GM12878 (cell line): ENCODE results near the gene L3MBTL1. TPM values are rescaled to one million over a fixed set of nuclear protein-coding genes. Genes with fewer than 3 reads are reported as not detected.

Source experiments
- ATAC-seq: fragments of 200-7000 bp; cut with Tn5 transposase; 3 replicates; pipeline ENCODE4 v1.9.1; 2020; ENCODE audit warnings: mild to moderate bottlenecking, moderate library complexity
- BruUV-seq: library from RNA; stranded (reverse); fragments of 400-500 nt; replicated peaks from 2 replicates; lab custom pipeline; 2021; lab: Mats Ljungman, UMichigan
- CTCF ChIA-PET: fragments of 300-600 bp; sonication (Branson Sonifier 250); formaldehyde crosslinking; extraction: SDS; loops from one replicate; lab custom pipeline; 2021; ENCODE audit warnings: inconsistent platforms; lab: Yijun Ruan, JAX
- POLR2A ChIA-PET: fragments of 350-600 bp; formaldehyde crosslinking; extraction: SDS; loops from one replicate; lab custom pipeline; 2021; ENCODE audit warnings: inconsistent platforms; lab: Charles Lee
- RAD21 ChIA-PET: fragments of 300-600 bp; sonication (Branson Sonifier 250); formaldehyde crosslinking; loops from one replicate; lab custom pipeline; 2023; ENCODE audit warnings: antibody characterized with exemption; ENCODE audit not compliant: unreplicated experiment; lab: Charles Lee
- SMC1A ChIA-PET: fragments of 300-600 bp; sonication (Branson Sonifier 250); formaldehyde crosslinking; loops from one replicate; lab custom pipeline; 2023; ENCODE audit not compliant: unreplicated experiment, uncharacterized antibody; lab: Charles Lee
- DNase-seq: peaks from one replicate; pipeline ENCODE4 v3.0.0-alpha.2; 2011; ENCODE audit warnings: low read depth, low spot score
- FAIRE-seq: peaks from 3 replicates; lab custom pipeline; 2011; peaks lifted over from hg19 to GRCh38; lab: Jason Lieb, UNC
- H2AFZ ChIP-seq: 2 replicates; pipeline ENCODE4 v1.6.0; 2011; ENCODE audit warnings: low read depth, low read length, control low read depth; ENCODE audit not compliant: control insufficient read depth
- H3K27ac ChIP-seq: 2 replicates; pipeline ENCODE4 v1.5.1; 2011; ENCODE audit warnings: control low read depth; ENCODE audit not compliant: control insufficient read depth, insufficient read depth
- H3K27me3 ChIP-seq, 2 experiments: replicated peaks in 1 of 2; 2 replicates each; pipeline versions ENCODE4 v1.6.0 to v1.6.1; 2011; ENCODE audit warnings: low read length in 1 of 2; ENCODE audit not compliant: control insufficient read depth in 2 of 2, insufficient read depth in 2 of 2
- H3K36me3 ChIP-seq, 2 experiments: 2 replicates each; pipeline ENCODE4 v1.5.1; 2011; ENCODE audit warnings: low read length in 1 of 2; ENCODE audit not compliant: control insufficient read depth in 2 of 2, insufficient read depth in 2 of 2
- H3K4me1 ChIP-seq: 2 replicates; pipeline ENCODE4 v1.6.1; 2011; ENCODE audit warnings: mild to moderate bottlenecking, low read length, moderate library complexity, mixed read lengths; ENCODE audit not compliant: control insufficient read depth, insufficient read depth
- H3K4me2 ChIP-seq: 2 replicates; pipeline ENCODE4 v1.6.0; 2011; ENCODE audit warnings: control low read depth; ENCODE audit not compliant: control insufficient read depth, insufficient read depth
- H3K4me3 ChIP-seq: fragments of 200-600 bp; sonication (generic); 2 replicates; pipeline ENCODE4 v1.5.1; 2016
- H3K79me2 ChIP-seq: 2 replicates; pipeline ENCODE4 v1.6.0; 2011; ENCODE audit warnings: low read length; ENCODE audit not compliant: control insufficient read depth, insufficient read depth
- H3K9ac ChIP-seq: 2 replicates; pipeline ENCODE4 v1.8.0; 2011; ENCODE audit warnings: low read length, control low read depth, mixed read lengths; ENCODE audit not compliant: control insufficient read depth, insufficient read depth
- H3K9me3 ChIP-seq: replicated peaks from 3 replicates; pipeline ENCODE4 v1.5.1; 2011; ENCODE audit warnings: mild to moderate bottlenecking, low read length; ENCODE audit not compliant: control insufficient read depth, insufficient read depth
- H4K20me1 ChIP-seq: 2 replicates; pipeline ENCODE4 v1.6.0; 2011; ENCODE audit not compliant: control insufficient read depth, insufficient read depth
- ASH2L ChIP-seq: fragments of 300-600, 200-600 bp; sonication (generic); IDR thresholded peaks from 2 replicates; pipeline ENCODE4 v1.6.1; 2017; ENCODE audit warnings: low read depth, mild to moderate bottlenecking, borderline replicate concordance
- BCL3 ChIP-seq: IDR thresholded peaks from 2 replicates; pipeline ENCODE4 v1.6.1; 2011; ENCODE audit warnings: borderline replicate concordance, low read depth, mild to moderate bottlenecking, moderate library complexity, low read length; ENCODE audit not compliant: insufficient read depth, poor library complexity, severe bottlenecking
- BMI1 ChIP-seq: fragments of 450-650 bp; IDR thresholded peaks from 2 replicates; pipeline ENCODE4 v1.6.1; 2016; ENCODE audit warnings: mild to moderate bottlenecking, moderate library complexity, borderline replicate concordance
- BRCA1 ChIP-seq: IDR thresholded peaks from 2 replicates; pipeline ENCODE4 v1.6.1; 2011; ENCODE audit warnings: low read depth, low read length, improper control_type of control experiment
- CHD1 ChIP-seq: IDR thresholded peaks from 2 replicates; pipeline ENCODE4 v1.6.1; 2012; ENCODE audit warnings: low read depth, low read length, improper control_type of control experiment
- EZH2 ChIP-seq: IDR thresholded peaks from 2 replicates; pipeline ENCODE4 v1.6.1; 2012; ENCODE audit warnings: low read depth, mild to moderate bottlenecking, control low read depth, inconsistent platforms, low read length, borderline replicate concordance; ENCODE audit not compliant: control insufficient read depth
- FOXK2 ChIP-seq: fragments of 450-650 bp; IDR thresholded peaks from 2 replicates; pipeline ENCODE4 v1.6.1; 2017; ENCODE audit warnings: mild to moderate bottlenecking, moderate library complexity
- HDAC2 ChIP-seq: fragments of 200-600 bp; sonication (generic); IDR thresholded peaks from 2 replicates; pipeline ENCODE4 v1.6.1; 2017
- MTA2 ChIP-seq: fragments of 450-650 bp; IDR thresholded peaks from 2 replicates; pipeline ENCODE4 v1.6.1; 2016; ENCODE audit warnings: low read depth, mild to moderate bottlenecking, moderate library complexity
- MYB ChIP-seq: fragments of 150-350 bp; IDR thresholded peaks from 2 replicates; pipeline ENCODE4 v1.6.1; 2014; ENCODE audit warnings: mild to moderate bottlenecking, low read depth, low read length, borderline replicate concordance
- NR2C2 ChIP-seq: IDR thresholded peaks from 2 replicates; pipeline ENCODE4 v1.6.1; 2011; ENCODE audit warnings: borderline replicate concordance, low read depth; ENCODE audit not compliant: control insufficient read depth, insufficient read length
- POLR2A ChIP-seq: IDR thresholded peaks from 2 replicates; pipeline ENCODE4 v1.6.1; 2011; ENCODE audit warnings: low read depth, mild to moderate bottlenecking, low read length
- RAD21 ChIP-seq: IDR thresholded peaks from 2 replicates; pipeline ENCODE4 v1.6.1; 2011; ENCODE audit warnings: mild to moderate bottlenecking, low read depth, low read length, moderate library complexity; ENCODE audit not compliant: insufficient read depth
- SP1 ChIP-seq: IDR thresholded peaks from one replicate; pipeline ENCODE4 v1.6.1; 2011; ENCODE audit warnings: low read depth, low read length
- STAT3 ChIP-seq: IDR thresholded peaks from 2 replicates; pipeline ENCODE4 v1.6.1; 2011; ENCODE audit warnings: low read depth, low read length, improper control_type of control experiment
- ZNF207 ChIP-seq: fragments of 450-650 bp; IDR thresholded peaks from 2 replicates; pipeline ENCODE4 v1.6.1; 2014; ENCODE audit warnings: antibody characterized with exemption, mild to moderate bottlenecking, borderline replicate concordance
- ZNF217 ChIP-seq: fragments of 450-650 bp; IDR thresholded peaks from 2 replicates; pipeline ENCODE4 v1.6.1; 2017; ENCODE audit warnings: antibody characterized with exemption, mild to moderate bottlenecking
- ZNF274 ChIP-seq: IDR thresholded peaks from one replicate; pipeline ENCODE4 v1.8.0; 2011; ENCODE audit not compliant: insufficient read length, insufficient read depth
- WGBS: methylation state at CpG from one replicate; pipeline ENCODE4 v1.1.6; 2016; ENCODE audit warnings: low lambda C conversion rate; ENCODE audit not compliant: insufficient replicate concordance, insufficient coverage; ENCODE audit errors: missing lambda C conversion rate; 5-methylcytosine and 5-hydroxymethylcytosine counted together
- in situ Hi-C: fragments of 300-500 bp; cut with MboI; formaldehyde crosslinking; loops from 9 replicates; pipeline ENCODE4 v1.14.3; 2018; ENCODE audit warnings: mixed read lengths
- intact Hi-C: fragments of 100-400 bp; cut with micrococcal nuclease; formaldehyde crosslinking; loops from one replicate; pipeline ENCODE4 v1.14.2; 2022; ENCODE audit not compliant: unreplicated experiment
- polyA plus RNA-seq, 11 experiments: library from polyadenylated mRNA; depleted of rRNA in 4 of 11; unstranded in 6 of 11; stranded (reverse) in 5 of 11; fragments of >200 nt; fragmentation: Nextera tagmentation in 4 of 11; fragmentation: Illumina TruSeq in 1 of 11; extraction: Ambion mirVana in 4 of 11; extraction: Trizol in 1 of 11; gene quantifications; 1 replicate in 1 of 11; 2 replicates in 10 of 11; pipeline versions ENCODE4 v1.2.1 to v1.2.3, GENCODE V29; 2011 to 2016; ENCODE audit warnings: inconsistent platforms in 2 of 11, missing spikeins in 2 of 11, low read depth in 1 of 11
- total RNA-seq, 4 experiments: library from RNA; depleted of rRNA in 3 of 4; stranded (reverse); fragments of >200 nt in 3 of 4; fragmentation: Illumina TruSeq in 1 of 4; extraction: Trizol in 1 of 4; gene quantifications; 2 replicates each; pipeline versions ENCODE4 v1.2.1 to v1.2.3, GENCODE V29; 2013 to 2021

L3MBTL1 gene
- total and polyA plus RNA-seq, 10 of the 15 experiments (the other 5 are each of a cell fraction or from before 2014, with no cell fraction given) = 0.56 to 6.6 (median 3.9) TPM

GRCh38 chr20:43536817-43537440 lies 29.4 kb downstream of the L3MBTL1 start:
- FAIRE-seq = no peak
- ChIA-PET SMC1A (interaction anchor here (1.2 to 5.3 kb wide), 5 partner anchors 10 to 555 kb away, joined by 4 to 70 read pairs (median 4); no protein-coding TSS in a partner anchor), RAD21 (interaction anchor here (1.1 to 4.9 kb wide), 3 partner anchors 152 to 653 kb away, joined by 4 to 62 read pairs (median 6); no protein-coding TSS in a partner anchor), POLR2A (interaction anchor here (0.6 kb wide), 1 partner anchor 486 kb away, joined by 6 read pairs; no protein-coding TSS in a partner anchor), CTCF (interaction anchor here (0.6 to 6.8 kb wide), 10 partner anchors 25 to 652 kb away, joined by 3 to 100 read pairs (median 21); no protein-coding TSS in a partner anchor)
- WGBS = 73% methylated on average over 2 of the region's 2 CpGs
- Histone ChIP-seq H3K79me2 (no peaks in the 10 kb centered on the region), H2AFZ (no peak overlapping the region), H3K27me3 (no peaks in the 10 kb centered on the region; a peak in 1 of 4 replicates), H3K27ac (no peak overlapping the region), H4K20me1 (no peaks in the 10 kb centered on the region), H3K4me1 (no peaks in the 10 kb centered on the region), H3K4me2 (no peak overlapping the region), H3K4me3 (no peak overlapping the region), H3K9me3 (no peaks in the 10 kb centered on the region), H3K36me3 (no peaks in the 10 kb centered on the region; a peak in 1 of 4 replicates), H3K9ac (no peak overlapping the region)
- ATAC-seq = no peak
- intact Hi-C loops (loop anchor here (10.0 kb wide), 1 partner anchor 638 kb away; no protein-coding TSS in a partner anchor), in situ Hi-C loops (loop anchor here (5.0 kb wide), 2 partner anchors 155 to 545 kb away; no protein-coding TSS in a partner anchor)
- TF ChIP-seq HDAC2 = no peak
- TF ChIP-seq ZNF217 = no peak
- TF ChIP-seq BCL3 = no peak
- no peak for TF ChIP-seq ASH2L
- TF ChIP-seq MYB = no peak
- no peak for TF ChIP-seq BRCA1
- no peak for TF ChIP-seq ZNF207
- TF ChIP-seq STAT3 = no peak
- TF ChIP-seq RAD21 = no peak
- TF ChIP-seq BMI1 = no peak
- TF ChIP-seq POLR2A = no peak
- no peak for TF ChIP-seq EZH2
- no peak for TF ChIP-seq NR2C2
- no peak for TF ChIP-seq ZNF274
- no peak for TF ChIP-seq CHD1
- TF ChIP-seq FOXK2 = no peak
- TF ChIP-seq SP1 = no peak
- no peak for TF ChIP-seq MTA2
- no TSS peak for BruUV-seq
- DNase-seq = no peak
